OCI-LY7 (cell line): ENCODE results near the gene PHF19.

Source experiments
- EZH2phosphoT487 ChIP-seq: fragments of 200-600 bp; sonication (generic); IDR thresholded peaks from 2 replicates; pipeline ENCODE4 v1.6.1; 2018; ENCODE audit warnings: low read depth, borderline replicate concordance, mild to moderate bottlenecking, mixed run types, antibody characterized with exemption, low read length, moderate library complexity, mixed read lengths
- TF ChIP-seq, protein P1 (sequence below): fragments of 200-600 bp; sonication (generic); conservative IDR thresholded peaks from 2 replicates; pipeline ENCODE4 v1.5.1; 2014; ENCODE audit warnings: mild to moderate bottlenecking, antibody characterized with exemption, low read length, moderate library complexity, mixed read lengths

DNA sequence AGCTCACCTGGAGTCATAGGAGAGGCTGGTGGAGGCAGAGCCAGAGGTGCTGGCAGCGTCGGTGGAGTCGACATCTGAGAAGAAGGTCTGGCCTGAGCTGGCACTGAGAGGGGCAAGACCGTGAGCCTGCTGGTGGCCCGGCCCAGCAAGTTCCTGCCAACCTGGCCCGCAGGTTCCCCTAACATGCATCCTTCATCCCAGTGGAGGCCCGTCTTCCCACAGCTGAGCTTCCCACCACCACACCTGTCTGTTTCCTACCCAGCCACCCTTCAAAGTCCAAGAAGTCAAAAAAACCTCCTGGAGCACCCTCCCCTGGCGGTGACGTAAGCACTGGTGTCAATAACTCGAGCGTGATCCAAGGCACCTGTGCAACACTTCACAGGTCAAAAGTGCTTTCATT lies 16.9 kb downstream of the PHF19 start:
- TF ChIP-seq, protein P1, sequence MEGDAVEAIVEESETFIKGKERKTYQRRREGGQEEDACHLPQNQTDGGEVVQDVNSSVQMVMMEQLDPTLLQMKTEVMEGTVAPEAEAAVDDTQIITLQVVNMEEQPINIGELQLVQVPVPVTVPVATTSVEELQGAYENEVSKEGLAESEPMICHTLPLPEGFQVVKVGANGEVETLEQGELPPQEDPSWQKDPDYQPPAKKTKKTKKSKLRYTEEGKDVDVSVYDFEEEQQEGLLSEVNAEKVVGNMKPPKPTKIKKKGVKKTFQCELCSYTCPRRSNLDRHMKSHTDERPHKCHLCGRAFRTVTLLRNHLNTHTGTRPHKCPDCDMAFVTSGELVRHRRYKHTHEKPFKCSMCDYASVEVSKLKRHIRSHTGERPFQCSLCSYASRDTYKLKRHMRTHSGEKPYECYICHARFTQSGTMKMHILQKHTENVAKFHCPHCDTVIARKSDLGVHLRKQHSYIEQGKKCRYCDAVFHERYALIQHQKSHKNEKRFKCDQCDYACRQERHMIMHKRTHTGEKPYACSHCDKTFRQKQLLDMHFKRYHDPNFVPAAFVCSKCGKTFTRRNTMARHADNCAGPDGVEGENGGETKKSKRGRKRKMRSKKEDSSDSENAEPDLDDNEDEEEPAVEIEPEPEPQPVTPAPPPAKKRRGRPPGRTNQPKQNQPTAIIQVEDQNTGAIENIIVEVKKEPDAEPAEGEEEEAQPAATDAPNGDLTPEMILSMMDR: no peak
- no peak for TF ChIP-seq EZH2phosphoT487
